ENCODE measurements around the gene GYS2. TPM values are rescaled to one million over a fixed set of nuclear protein-coding genes. Genes with fewer than 3 reads are reported as not detected.
"Not testable (repeated sequence)": the region's sequence is repeated elsewhere in the genome, so short reads cannot be mapped to it uniquely, and the experiment has no call there.

The GYS2 gene
- total RNA-seq, 5 donors from 2014 or later (not counting 1 experiment from before 2014, with no cell fraction given) = 0.23 to 0.40 (median 0.28) TPM; not detected in 2

DNA sequence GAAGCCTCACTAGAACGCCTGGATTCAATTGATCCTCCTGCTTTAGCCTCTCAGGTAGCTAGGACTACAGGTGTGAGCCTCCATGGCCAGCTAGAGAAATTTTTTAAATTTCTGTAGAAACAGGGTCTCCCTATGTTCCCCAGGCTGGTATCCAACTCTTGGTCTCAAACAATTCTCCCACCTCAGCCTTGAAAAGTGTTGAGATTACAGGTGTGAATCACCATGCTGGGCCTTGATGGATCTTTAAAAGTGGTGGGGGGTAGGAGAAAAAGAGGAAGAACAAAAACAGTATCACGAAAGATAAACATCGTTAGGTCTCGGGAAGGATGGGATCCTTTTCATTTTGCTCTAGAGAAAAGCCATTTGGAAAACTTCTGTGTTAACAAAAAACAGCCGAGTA lies 4.5 kb downstream of the GYS2 start:
- H3K4me3 Mint-ChIP-seq = no peak overlapping the region
- no peaks in the 10 kb centered on the region for H3K27me3 Mint-ChIP-seq
- no peak overlapping the region for H3K4me3 ChIP-seq (ENCODE audit: control insufficient read depth in 1 of 2, extremely low read depth in 1 of 2, low read length in 1 of 2)

DNA sequence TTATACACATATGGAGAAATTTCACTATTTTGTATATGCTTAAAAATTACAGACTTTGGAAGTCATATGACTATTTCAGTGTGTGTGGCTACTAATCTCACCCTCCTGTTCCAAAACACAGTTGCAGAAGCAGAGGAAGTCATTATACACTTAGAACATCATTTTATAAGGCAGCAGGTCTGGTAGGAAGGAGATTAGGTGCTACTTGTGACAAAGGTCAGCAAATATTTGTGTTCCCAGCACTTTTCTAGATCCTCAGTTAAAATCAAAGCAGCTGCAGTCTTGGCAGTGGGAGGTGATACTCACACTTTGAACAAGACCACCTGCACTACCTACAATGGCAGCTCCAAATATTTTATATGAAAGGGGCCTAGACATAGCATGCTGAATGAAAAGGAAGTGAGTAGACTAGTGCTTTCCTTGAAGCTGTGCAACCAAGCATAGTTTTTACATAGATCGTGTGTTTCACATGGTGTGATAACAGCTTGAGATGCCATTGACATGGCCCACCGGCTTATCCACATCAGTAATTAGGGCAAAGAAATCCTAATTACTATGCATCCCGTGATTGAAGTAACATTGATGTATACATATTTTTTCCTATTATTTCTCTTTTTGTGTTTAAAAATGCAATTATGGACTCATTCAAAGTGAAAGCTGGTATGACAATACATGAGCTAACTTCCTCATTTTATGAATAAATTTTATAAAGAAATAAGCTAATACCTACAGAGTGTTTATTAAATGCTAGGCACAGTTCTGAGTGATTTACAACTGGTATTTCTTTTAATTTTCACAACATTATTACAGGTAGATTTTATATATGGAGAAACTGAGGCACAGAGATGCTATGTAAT lies 5.3 kb downstream of the GYS2 start:
- no peaks in the 10 kb centered on the region for H3K9me3 ChIP-seq
- POLR2A ChIA-PET = no interaction called here
- no peak for DNase-seq
- no peak overlapping the region for H3K4me3 ChIP-seq (ENCODE audit: control insufficient read depth in 1 of 2, extremely low read depth in 1 of 2, low read length in 1 of 2)
- Mint-ChIP-seq H3K4me3 (no peak overlapping the region), H3K4me1 (no peaks in the 10 kb centered on the region), H3K9me3 (peaks cover 0 to 10% (median 0%) of the 10 kb centered on the region in 3 donors), H3K36me3 (peaks cover 5% of the 10 kb centered on the region), H3K27me3 (no peaks in the 10 kb centered on the region), H3K27ac (no peak overlapping the region)
- CTCF ChIA-PET = no interaction called here
- no peak for ATAC-seq (replicated peaks in 1 of 4)
- no peaks in the 10 kb centered on the region for H3K27me3 ChIP-seq (replicated peaks in 1 of 2; ENCODE audit: control insufficient read depth in 2 of 2, extremely low read depth in 1 of 2, insufficient read depth in 2 of 2, low read length in 1 of 2)
- H3K4me1 ChIP-seq (ENCODE audit: control insufficient read depth in 1 of 2, extremely low read depth in 1 of 2, insufficient read depth in 2 of 2, low read length in 2 of 2) = no peaks in the 10 kb centered on the region
- WGBS (ENCODE audit: insufficient coverage) = no CpG with 5 or more reads among the region's 3 CpGs
- H3K27ac ChIP-seq (ENCODE audit: low read length) = no peak overlapping the region
- H3K36me3 ChIP-seq (ENCODE audit: control insufficient read depth in 2 of 2, extremely low read depth in 1 of 2, insufficient read depth in 1 of 2, low read length in 1 of 2) = no peaks in the 10 kb centered on the region

More for the DNA sequence above, 4.5 kb downstream of the GYS2 start:
- Histone ChIP-seq H3K36me3 (ENCODE audit: control insufficient read depth in 2 of 2, extremely low read depth in 1 of 2, insufficient read depth in 1 of 2, low read length in 1 of 2) (no peaks in the 10 kb centered on the region), H3K27me3 (replicated peaks in 1 of 2; ENCODE audit: control insufficient read depth in 2 of 2, extremely low read depth in 1 of 2, insufficient read depth in 2 of 2, low read length in 1 of 2) (no peaks in the 10 kb centered on the region), H3K4me1 (ENCODE audit: control insufficient read depth in 1 of 2, extremely low read depth in 1 of 2, insufficient read depth in 2 of 2, low read length in 2 of 2) (no peaks in the 10 kb centered on the region), H3K27ac (ENCODE audit: low read length) (no peak overlapping the region), H3K9me3 (no peaks in the 10 kb centered on the region)
- Mint-ChIP-seq H3K4me1 (no peaks in the 10 kb centered on the region), H3K36me3 (peaks cover 5% of the 10 kb centered on the region), H3K9me3 (peaks cover 0 to 10% (median 0%) of the 10 kb centered on the region in 3 donors), H3K27ac (no peak overlapping the region)
- no peak for ATAC-seq (replicated peaks in 1 of 4)
- DNase-seq = no peak
- 96% methylated on average over 4 of the region's 5 CpGs for WGBS (ENCODE audit: insufficient coverage)
- ChIA-PET POLR2A (no interaction called here), CTCF (no interaction called here)

DNA sequence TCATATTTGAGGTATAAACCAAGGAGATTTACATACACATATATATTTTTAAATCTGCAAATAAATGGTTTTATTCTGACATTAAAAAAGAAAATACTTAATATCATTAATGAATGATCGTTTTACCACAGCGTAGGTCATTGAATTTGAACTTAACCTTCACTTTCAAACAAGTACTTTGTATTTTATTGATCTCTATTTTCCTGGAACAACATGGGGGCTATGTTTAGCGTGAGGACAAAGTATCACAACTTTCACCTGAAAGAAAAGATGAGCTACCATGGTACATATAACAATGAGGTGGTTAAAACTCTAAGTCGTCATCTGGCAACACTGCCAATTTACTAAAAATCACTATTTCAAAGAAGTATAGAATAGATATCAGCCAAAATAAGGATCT lies 6.0 kb downstream of the GYS2 start:
- ChIA-PET CTCF (no interaction called here), POLR2A (no interaction called here)
- no peaks in the 10 kb centered on the region for H3K4me1 Mint-ChIP-seq
- H3K36me3 Mint-ChIP-seq = peaks cover 5% of the 10 kb centered on the region
- Histone ChIP-seq H3K36me3 (ENCODE audit: control insufficient read depth in 2 of 2, extremely low read depth in 1 of 2, insufficient read depth in 1 of 2, low read length in 1 of 2) (no peaks in the 10 kb centered on the region), H3K4me1 (ENCODE audit: control insufficient read depth in 1 of 2, extremely low read depth in 1 of 2, insufficient read depth in 2 of 2, low read length in 2 of 2) (no peaks in the 10 kb centered on the region), H3K27ac (ENCODE audit: low read length) (no peak overlapping the region), H3K27me3 (replicated peaks in 1 of 2; ENCODE audit: control insufficient read depth in 2 of 2, extremely low read depth in 1 of 2, insufficient read depth in 2 of 2, low read length in 1 of 2) (no peaks in the 10 kb centered on the region), H3K9me3 (no peaks in the 10 kb centered on the region), H3K4me3 (ENCODE audit: control insufficient read depth in 1 of 2, extremely low read depth in 1 of 2, low read length in 1 of 2) (no peak overlapping the region)
- H3K9me3 Mint-ChIP-seq = peaks cover 0 to 10% (median 0%) of the 10 kb centered on the region in 3 donors
- WGBS (ENCODE audit: insufficient coverage) = no CpG with 5 or more reads among the region's 4 CpGs
- DNase-seq (no peak), ATAC-seq (replicated peaks in 1 of 4) (no peak)
- H3K27ac Mint-ChIP-seq = no peak overlapping the region
- H3K4me3 Mint-ChIP-seq = no peak overlapping the region
- H3K27me3 Mint-ChIP-seq = no peaks in the 10 kb centered on the region

DNA sequence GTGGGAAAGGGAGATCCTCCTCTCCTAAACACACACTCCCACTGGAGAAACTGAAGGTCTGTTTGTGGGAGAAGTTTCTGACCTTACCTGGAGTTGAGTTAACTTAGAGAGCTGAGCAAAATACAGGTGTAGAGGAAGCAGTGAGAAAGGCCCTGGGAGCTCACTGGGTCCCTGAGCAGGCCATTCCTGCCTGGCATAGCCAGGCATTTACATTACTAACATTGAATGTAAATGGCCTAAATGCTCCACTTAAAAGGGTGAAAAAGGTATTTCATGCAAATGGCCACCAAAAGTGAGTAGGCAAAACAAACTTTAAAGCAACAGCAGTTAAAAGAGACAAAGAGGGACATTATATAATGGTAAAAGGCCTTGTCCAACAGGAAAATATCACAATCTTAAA lies 9.3 kb downstream of the GYS2 start:
- H3K27ac ChIP-seq (ENCODE audit: low read length); H3K4me3 ChIP-seq (ENCODE audit: control insufficient read depth in 1 of 2, extremely low read depth in 1 of 2, low read length in 1 of 2); ATAC-seq (replicated peaks in 1 of 4); CTCF ChIA-PET; H3K4me1 Mint-ChIP-seq; H3K9me3 ChIP-seq; H3K4me1 ChIP-seq (ENCODE audit: control insufficient read depth in 1 of 2, extremely low read depth in 1 of 2, insufficient read depth in 2 of 2, low read length in 2 of 2); H3K27me3 ChIP-seq (replicated peaks in 1 of 2; ENCODE audit: control insufficient read depth in 2 of 2, extremely low read depth in 1 of 2, insufficient read depth in 2 of 2, low read length in 1 of 2); H3K4me3 Mint-ChIP-seq; H3K27ac Mint-ChIP-seq; H3K36me3 ChIP-seq (ENCODE audit: control insufficient read depth in 2 of 2, extremely low read depth in 1 of 2, insufficient read depth in 1 of 2, low read length in 1 of 2); H3K27me3 Mint-ChIP-seq; DNase-seq; POLR2A ChIA-PET: not testable (repeated sequence)
- H3K36me3 Mint-ChIP-seq = peaks cover 17% of the 10 kb centered on the region
- H3K9me3 Mint-ChIP-seq = peaks cover 14 to 38% (median 17%) of the 10 kb centered on the region in 3 donors

DNA sequence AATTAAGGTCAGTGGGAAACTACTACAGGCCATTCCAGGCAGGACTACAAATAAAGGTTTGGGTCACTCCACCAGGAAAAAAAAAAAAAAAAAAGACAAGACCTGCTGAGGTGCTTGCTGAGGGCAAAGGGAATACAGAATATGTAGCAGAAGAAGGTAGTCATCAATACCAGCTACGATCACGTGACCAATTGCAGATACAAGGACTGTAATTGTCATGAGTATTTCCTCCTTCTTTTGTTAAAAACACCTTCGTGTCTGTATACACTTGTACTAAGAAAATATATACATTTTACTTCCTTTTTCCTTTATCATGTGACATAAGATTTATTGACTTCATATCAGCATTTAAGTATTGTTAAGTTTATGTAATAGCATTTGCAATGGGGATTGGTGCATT lies 19.2 kb downstream of the GYS2 start:
- Mint-ChIP-seq H3K27me3 (peaks cover 12 to 15% of the 10 kb centered on the region in 2 donors), H3K4me3 (no peak overlapping the region), H3K36me3 (no peaks in the 10 kb centered on the region), H3K27ac (no peak overlapping the region), H3K4me1 (no peaks in the 10 kb centered on the region), H3K9me3 (peaks cover 0 to 9% (median 0%) of the 10 kb centered on the region in 3 donors)
- Histone ChIP-seq H3K27ac (ENCODE audit: low read length) (no peak overlapping the region), H3K4me3 (ENCODE audit: control insufficient read depth in 1 of 2, extremely low read depth in 1 of 2, low read length in 1 of 2) (no peak overlapping the region), H3K9me3 (no peaks in the 10 kb centered on the region), H3K4me1 (ENCODE audit: control insufficient read depth in 1 of 2, extremely low read depth in 1 of 2, insufficient read depth in 2 of 2, low read length in 2 of 2) (no peaks in the 10 kb centered on the region), H3K27me3 (replicated peaks in 1 of 2; ENCODE audit: control insufficient read depth in 2 of 2, extremely low read depth in 1 of 2, insufficient read depth in 2 of 2, low read length in 1 of 2) (peaks cover 0 to 12% of the 10 kb centered on the region in 2 experiments), H3K36me3 (ENCODE audit: control insufficient read depth in 2 of 2, extremely low read depth in 1 of 2, insufficient read depth in 1 of 2, low read length in 1 of 2) (no peaks in the 10 kb centered on the region)
- DNase-seq (no peak), ATAC-seq (replicated peaks in 1 of 4) (no peak)
- ChIA-PET CTCF (no interaction called here), POLR2A (no interaction called here)
- no CpG with 5 or more reads among the region's 3 CpGs for WGBS (ENCODE audit: insufficient coverage)

DNA sequence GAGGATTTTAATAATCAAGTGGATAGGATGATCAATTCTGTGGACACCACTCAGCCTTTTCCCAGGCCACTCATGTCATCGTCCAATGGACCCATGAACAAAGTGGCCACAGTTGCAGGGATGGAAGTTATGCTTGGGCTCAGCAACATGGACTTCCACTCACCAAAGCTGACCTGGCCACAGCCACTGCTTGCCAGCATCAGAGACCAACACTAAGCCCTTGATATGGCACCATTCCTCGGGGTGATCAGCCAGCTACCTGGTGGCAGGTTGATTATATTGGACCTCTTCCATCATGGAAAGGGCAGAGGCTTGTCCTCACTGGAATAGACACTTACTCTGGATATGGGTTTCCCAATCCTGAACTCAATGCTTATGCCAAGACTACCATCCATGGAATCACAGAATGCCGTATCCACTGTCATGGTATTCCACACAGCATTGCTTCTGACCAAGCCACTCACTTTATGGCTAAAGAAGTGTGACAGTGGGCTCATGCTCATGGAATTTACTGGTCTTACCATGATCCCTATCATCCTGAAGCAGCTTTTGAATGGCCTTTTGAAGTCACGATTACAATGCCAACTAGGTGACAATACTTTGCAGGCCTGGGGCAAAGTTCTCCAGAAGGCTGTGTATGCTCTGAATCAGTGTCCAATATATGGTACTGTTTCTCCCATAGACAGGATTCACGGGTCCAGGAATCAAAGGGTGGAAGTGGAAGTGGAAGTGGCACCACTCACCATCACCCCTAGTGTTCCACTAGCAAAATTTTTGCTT lies 20.1 kb downstream of the GYS2 start:
- not testable (repeated sequence) for H3K9me3 Mint-ChIP-seq

More for the DNA sequence above, 20.1 kb downstream of the GYS2 start:
- H3K4me1 Mint-ChIP-seq; DNase-seq; H3K27ac Mint-ChIP-seq; CTCF ChIA-PET; H3K36me3 ChIP-seq (ENCODE audit: control insufficient read depth in 2 of 2, extremely low read depth in 1 of 2, insufficient read depth in 1 of 2, low read length in 1 of 2); POLR2A ChIA-PET; H3K4me3 Mint-ChIP-seq; H3K4me3 ChIP-seq (ENCODE audit: control insufficient read depth in 1 of 2, extremely low read depth in 1 of 2, low read length in 1 of 2); H3K9me3 ChIP-seq; H3K27ac ChIP-seq (ENCODE audit: low read length); H3K27me3 ChIP-seq (replicated peaks in 1 of 2; ENCODE audit: control insufficient read depth in 2 of 2, extremely low read depth in 1 of 2, insufficient read depth in 2 of 2, low read length in 1 of 2); ATAC-seq (replicated peaks in 1 of 4); H3K4me1 ChIP-seq (ENCODE audit: control insufficient read depth in 1 of 2, extremely low read depth in 1 of 2, insufficient read depth in 2 of 2, low read length in 2 of 2); H3K36me3 Mint-ChIP-seq: not testable (repeated sequence)
- peaks cover 12 to 18% of the 10 kb centered on the region in 2 donors for H3K27me3 Mint-ChIP-seq
- WGBS (ENCODE audit: insufficient coverage) = 94% methylated on average over 3 of the region's 5 CpGs
